ENCODE data around the gene FAM3D.

The FAM3D gene

DNA sequence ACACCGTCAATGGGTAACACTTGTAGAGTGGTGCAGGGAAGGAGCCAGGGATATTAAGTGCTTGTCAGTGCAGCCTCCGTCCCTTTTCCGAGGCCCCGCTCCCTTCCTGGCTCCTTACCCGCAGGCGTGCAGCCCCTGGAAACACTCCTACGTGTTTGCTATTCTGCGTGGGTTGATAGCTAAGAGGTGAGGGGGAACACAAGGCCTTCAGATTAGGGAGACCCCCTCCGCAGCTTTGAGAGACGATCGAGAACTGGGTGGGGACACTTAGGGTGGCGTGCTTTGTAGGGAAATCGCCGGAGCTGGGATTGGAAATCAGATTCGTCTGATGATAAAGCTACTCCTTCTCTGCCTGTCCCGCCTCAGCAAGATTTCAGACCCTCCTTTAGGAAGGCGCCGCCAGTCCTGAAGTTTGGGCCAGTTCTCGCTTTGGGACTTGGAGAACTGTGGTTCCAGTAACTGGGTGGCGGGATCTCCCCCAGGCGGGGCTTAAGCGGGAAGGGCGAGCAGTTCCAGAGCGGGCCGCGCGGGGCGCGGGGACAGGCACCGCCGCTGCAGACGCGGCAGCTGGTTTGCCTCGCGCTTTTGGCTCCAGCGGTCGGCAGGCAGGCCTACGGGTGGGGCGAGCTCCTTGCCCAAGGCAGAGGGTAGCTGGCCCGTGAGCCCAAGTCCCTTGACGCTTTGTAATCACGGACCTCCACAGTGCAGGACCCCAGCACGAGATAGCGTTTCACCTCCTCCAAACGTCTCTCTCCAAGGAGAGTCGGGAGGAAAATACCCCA is 81.4 kb downstream of the FAM3D start:
- Histone ChIP-seq H3K27ac (ENCODE audit: insufficient read depth, low read depth, low read length, poor library complexity, severe bottlenecking) (no peak overlapping the region), H3K9me3 (ENCODE audit: control insufficient read depth, low read length) (no peaks in the 10 kb centered on the region), H3K4me3 (ENCODE audit: insufficient read depth, low read depth, low read length) (no peak overlapping the region), H3K4me1 (ENCODE audit: control insufficient read depth, insufficient read depth, low read length) (peaks cover 37% of the 10 kb centered on the region), H3K27me3 (ENCODE audit: control insufficient read depth, insufficient read depth, low read length, poor library complexity, severe bottlenecking) (peaks cover 53% of the 10 kb centered on the region), H3K36me3 (ENCODE audit: control insufficient read depth, insufficient read depth, low read length) (no peaks in the 10 kb centered on the region)
- 15 to 16% methylated on average over 46 of the region's 46 CpGs for WGBS, 2 experiments

DNA sequence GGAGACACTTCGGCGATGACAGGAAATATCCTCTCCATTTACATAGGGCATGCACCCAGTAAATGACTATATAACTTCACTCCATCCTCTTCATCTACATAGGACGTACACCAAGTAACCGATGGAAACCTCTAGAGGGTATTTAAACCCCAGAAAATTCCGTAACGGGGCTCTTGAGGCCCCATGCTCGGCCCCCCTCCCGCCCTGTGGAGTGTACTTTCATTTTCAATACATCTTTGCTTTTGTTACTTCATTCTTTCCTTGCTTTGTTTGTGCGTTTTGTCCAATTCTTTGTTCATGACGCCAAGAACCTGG is 81.9 kb downstream of the FAM3D start:
- WGBS, 2 experiments = 77 to 79% methylated on average over 10 of the region's 10 CpGs
- no peaks in the 10 kb centered on the region for H3K9me3 ChIP-seq (ENCODE audit: control insufficient read depth, low read length)
- H3K4me1 ChIP-seq (ENCODE audit: control insufficient read depth, insufficient read depth, low read length) = peaks cover 42% of the 10 kb centered on the region
- H3K27ac ChIP-seq (ENCODE audit: insufficient read depth, low read depth, low read length, poor library complexity, severe bottlenecking) = no peak overlapping the region
- peaks cover 53% of the 10 kb centered on the region for H3K27me3 ChIP-seq (ENCODE audit: control insufficient read depth, insufficient read depth, low read length, poor library complexity, severe bottlenecking)
- H3K4me3 ChIP-seq (ENCODE audit: insufficient read depth, low read depth, low read length) = no peak overlapping the region
- no peaks in the 10 kb centered on the region for H3K36me3 ChIP-seq (ENCODE audit: control insufficient read depth, insufficient read depth, low read length)

Data from ectodermal cell (in vitro differentiated cells).